Smooth muscle cell of the brain vasculature (primary cell): ENCODE data around the gene THOC7.

Experiments
- DNase-seq: peaks from one replicate; pipeline ENCODE4 v3.0.0-alpha.2; 2012; ENCODE audit warnings: low read depth, low spot score

THOC7 gene

GRCh38 chr3:63878394-63879060, 14.9 kb upstream of the THOC7 start:
- DNase-seq, result no peak

DNA sequence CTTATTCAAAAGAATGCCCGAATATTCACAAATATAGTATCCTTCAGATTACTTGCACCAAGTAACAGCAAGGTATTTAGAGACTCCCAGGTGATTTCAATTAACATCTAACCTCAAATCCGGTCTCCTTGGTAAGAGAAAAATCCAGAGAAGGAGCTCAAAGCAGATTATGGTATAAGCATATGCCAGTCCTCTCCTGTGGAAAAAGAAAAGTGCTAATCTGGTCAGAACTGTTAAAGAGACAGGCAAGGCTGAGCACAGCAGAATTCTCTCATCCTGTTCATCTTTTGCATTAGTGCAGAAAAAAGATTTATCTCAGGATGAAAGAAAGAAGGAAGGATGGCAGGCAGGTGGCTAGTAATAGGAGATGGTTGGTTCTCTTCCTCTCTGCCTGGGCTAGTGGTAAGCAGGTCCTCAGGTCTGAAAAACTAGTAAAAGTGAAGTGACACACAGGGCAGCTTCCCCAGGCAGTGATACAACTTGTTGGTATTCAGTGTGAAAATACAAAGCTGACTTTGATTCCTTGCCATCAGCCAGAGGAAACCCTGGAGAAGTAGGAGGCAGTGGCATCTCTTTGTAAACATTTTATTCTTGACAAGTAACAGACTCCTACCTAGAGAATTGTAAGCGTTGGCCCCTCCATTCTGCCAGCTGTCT, 14.3 kb upstream of the THOC7 start:
- DNase-seq, result no peak

DNA sequence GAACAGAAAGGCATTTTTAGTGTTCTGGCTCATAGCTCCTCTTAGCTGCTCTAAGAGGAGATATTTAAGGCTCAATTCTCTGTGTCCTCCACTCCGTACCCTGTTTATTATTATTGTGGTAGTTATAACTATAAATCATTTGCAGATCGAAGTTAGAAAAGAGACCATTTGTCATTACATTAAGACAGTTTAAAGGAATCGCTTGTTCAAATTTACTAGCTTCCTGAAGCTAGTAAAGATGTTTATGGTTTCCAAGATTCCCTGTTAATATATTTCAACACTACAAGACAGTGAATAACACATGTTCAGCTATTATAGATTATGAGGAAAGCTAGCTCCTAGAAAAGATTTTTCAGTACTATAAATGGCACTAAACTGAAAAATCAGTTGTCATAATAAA, 12.7 kb upstream of the THOC7 start:
- no peak for DNase-seq

- no peak for DNase-seq
These were observed 11.9 kb upstream of the THOC7 start for GRCh38 chr3:63875510-63875909.

GRCh38 chr3:63874769-63875168, 11.2 kb upstream of the THOC7 start:
- DNase-seq, result no peak

- no peak for DNase-seq
These were observed 8.7 kb upstream of the THOC7 start for GRCh38 chr3:63872135-63872924.

- DNase-seq, result no peak
These were observed 7.0 kb upstream of the THOC7 start for GRCh38 chr3:63870615-63871005.

DNA sequence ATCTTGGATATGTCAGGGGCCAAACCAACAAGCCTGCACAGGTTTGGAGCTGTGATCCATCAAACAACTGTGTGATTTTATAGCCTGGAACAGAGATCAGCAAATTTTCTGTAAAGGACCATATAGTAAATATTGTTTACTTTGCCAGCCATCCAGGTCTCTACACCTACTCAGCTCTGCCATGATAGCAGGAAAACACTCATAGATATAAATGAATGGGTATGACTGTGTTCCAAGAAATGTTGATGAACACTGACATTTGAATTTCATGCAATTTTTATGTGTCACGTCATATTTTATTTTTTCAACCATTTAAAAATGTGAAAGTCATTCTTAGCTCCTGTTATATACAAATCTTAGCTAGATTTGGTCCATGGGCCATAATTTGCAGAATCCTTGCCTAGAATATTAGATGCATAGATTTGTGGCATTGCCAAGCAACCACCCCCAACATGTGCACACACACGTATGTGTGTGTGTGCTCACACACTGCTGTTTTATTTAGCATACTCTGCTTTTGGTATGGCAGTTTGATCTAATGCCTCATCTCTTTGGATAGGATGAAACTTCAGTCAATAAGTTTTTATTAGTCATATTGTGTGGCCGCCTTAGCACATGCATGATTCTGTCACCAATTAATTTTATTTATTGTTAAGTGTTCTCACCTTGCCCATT, 6.5 kb upstream of the THOC7 start:
- no peak for DNase-seq

DNA sequence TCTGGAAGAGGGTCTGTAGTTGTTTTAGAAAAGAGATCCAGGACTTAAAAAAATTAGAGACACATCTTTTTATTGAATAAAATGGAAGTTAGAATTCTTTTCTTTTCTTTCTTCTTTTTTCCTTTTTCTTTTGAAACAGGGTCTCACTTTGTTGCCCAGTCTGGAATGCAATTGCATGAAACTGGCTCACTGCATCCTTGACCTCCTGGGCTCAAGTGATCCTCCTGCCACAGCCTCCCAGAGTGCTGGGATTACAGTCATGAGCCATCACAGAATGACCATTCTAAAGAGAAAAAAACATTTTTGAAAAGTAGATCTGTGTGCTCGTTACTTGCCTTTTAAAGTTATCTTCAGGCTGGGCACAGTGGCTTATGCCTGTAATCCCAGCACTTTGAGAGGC, 3.6 kb upstream of the THOC7 start:
- no peak for DNase-seq

DNA sequence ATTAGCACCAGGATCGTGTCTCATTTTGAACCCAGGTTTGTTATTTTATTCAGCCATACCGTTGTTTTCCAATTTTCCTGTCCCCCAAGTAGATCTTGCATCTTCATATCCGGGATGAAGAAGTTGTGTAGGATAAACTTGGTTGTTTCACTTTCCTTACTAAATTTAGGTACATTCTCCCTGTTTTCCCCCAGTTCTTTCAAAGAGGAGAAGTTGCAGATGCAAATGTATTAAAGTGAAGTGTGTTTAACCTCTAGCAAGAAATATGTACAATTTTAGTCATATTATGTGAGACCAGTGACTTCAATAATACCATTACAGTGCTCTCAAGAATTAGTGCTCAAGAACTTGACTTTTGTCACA, 1.3 kb upstream of the THOC7 start:
- DNase-seq, result no peak

DNA sequence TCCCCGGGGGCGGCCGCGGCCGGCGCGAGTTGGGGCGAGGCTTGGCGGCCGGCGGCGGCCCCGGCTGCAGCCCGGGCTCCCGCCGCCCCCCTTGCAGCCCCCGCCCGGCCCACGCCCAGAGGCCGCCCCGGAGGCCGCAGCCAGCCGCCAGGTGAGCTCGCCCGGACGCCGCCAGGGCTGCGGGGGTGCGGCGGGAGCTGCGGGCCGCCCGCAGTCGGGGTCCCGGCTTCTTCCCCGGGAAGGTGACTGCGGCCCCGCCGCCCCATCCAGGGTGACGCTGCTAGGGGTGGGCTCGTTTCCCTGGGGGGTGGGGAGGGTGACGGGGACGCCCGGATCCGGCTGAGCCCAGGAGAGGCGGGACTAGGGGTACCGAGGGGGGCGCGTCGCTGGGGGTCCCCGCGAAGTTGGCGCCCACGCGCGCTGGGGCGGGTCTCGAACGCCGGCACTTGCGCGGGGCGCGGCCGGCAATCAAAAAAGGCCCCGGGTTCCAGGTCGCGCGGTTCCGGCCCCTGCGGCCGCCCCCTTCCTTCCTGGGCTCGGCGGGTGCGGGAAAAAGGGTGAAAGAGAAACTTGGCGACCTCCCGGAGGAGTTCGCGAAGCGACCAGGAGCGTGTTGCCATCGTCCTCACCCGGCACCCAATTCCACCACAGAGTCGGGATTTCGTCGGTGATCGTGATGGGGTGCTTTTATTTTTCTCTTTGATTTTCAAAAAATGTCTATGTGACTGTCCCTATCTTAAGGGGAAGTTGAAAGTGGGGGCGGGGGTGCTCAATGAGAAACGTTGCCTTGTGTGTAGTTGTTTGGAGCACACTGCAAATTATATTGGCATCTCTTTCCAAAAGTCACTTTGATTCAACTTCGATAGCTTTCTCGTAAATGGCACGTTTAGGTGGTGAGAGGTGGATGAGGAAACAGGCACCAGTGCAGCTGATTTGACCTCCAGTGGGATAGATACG, 681 bp upstream of the THOC7 start:
- no peak for DNase-seq

- no peak for DNase-seq
These were observed 828 bp downstream of the THOC7 start for GRCh38 chr3:63862804-63863149.

- no peak for DNase-seq
These were observed 2.3 kb downstream of the THOC7 start for GRCh38 chr3:63861306-63861705.

GRCh38 chr3:63860776-63861175, 2.8 kb downstream of the THOC7 start:
- DNase-seq, result no peak

DNA sequence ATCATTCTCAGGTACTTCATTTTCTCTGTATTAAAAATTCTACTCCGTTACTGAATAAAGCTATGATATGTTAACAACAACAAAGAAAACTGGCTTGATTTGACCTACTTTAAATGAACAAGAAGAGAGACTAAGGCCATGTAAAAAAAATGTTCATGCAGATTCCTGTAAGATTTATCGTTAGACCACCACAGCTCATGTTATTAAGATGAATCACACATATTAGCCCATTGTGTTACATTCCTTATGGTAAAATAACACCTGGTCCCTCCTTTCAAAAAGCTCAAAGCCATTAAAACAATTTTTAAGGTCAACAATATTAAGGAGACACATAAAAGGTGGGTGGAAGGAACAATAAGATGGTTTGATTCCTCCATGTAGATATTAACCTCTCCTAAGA, 6.3 kb downstream of the THOC7 start:
- no peak for DNase-seq

DNA sequence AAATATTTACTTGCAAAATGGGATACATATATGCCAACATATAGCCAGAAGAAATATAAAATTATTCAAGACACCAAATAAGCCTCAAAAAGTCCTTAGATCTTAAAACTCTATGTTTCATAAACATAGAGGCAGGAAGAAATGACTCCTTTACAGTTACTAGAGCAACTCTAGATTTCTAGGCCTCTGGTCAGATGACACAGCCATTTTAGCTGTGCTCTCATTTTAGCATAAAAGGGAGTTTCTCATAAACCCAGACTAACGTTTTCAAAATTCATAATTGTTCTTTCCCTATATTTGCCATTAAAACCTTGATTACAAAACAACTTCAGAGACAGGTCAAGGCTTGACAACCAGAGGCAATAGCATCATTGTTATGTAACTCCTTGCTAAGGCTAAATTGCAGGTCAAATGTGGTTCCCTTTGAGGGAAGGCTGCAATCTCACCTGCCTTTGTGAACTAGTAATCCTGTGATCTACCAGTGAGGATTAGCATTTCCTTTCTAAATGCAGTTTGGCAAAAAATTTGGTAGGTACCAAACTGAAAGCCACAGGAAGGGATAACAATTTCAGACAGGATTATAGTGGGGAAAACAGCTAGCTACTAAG, 8.2 kb downstream of the THOC7 start:
- no peak for DNase-seq

- no peak for DNase-seq
These were observed 10.5 kb downstream of the THOC7 start for GRCh38 chr3:63853106-63853505.

DNA sequence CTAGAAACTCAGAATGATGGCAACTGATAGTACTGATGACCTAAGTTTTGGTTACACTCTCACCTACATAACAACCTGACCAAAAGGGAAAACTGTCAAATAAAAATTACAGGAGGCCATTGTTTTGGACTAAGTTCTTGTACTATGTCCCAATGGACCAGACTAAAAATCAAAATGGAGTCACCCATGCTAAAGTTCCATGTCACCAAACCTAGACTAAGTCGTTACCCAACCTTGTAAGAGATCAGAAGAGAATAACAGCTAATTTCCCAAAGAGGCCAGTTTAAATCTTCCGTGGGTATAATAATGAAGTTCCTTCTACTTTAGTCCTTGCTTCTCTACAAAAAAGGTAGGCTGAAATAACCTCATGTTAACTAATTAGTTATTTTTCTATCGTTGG, 12.3 kb downstream of the THOC7 start:
- DNase-seq, result no peak

DNA sequence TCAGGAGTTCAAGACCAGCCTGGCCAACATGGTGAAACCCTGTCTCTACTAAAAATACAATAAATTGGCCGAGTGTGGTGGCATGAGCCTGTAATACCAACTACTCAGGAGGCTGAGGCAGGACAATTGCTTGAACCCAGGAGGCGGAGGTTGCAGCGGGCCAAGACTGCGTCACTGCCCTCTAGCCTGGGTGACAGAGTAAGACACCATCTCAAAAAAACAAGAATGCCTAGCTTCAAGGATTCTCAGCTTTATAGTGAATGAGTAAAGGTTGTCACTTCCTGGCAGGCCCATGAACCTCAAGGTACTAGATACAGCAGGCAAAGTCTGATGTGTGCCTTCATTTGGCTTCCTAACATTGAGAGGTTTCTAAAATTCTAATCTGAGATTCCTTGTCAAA, 14.4 kb downstream of the THOC7 start:
- no peak for DNase-seq

DNA sequence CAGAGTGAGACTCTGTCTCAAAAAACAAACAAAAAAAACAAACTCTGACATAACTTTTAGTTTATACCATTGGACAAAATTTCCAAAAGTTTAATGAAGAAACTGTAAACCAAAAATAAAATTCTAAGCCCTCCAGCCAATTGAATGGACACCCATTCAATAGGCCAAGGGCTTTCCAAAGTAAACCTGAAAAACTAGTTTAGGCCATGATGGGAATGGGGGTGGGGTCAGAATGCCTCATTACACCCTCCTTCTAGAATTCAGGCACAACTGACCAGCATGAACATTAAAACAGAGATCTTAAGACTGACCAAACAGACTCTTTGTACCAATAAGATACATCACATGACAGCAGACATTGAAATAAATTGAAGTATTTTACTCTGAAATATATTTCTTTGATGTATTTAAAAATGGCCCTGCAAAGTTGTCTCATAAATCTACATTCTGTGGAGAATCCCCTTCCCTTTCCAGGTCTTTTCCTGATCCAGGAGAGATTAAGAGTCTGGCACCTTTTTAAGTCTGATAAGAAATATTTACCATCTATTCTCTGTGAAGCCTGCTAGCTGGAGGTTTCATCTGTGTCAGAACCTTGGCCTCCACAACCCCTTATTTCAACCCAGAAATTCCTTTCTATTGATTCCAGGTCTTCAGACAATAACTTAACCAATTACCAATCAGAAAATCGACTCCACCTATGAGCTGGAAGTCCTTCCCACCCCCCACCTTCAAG, 15.7 kb downstream of the THOC7 start:
- no peak for DNase-seq
